ENCODE data around the gene ACTR8.

The ACTR8 gene

DNA sequence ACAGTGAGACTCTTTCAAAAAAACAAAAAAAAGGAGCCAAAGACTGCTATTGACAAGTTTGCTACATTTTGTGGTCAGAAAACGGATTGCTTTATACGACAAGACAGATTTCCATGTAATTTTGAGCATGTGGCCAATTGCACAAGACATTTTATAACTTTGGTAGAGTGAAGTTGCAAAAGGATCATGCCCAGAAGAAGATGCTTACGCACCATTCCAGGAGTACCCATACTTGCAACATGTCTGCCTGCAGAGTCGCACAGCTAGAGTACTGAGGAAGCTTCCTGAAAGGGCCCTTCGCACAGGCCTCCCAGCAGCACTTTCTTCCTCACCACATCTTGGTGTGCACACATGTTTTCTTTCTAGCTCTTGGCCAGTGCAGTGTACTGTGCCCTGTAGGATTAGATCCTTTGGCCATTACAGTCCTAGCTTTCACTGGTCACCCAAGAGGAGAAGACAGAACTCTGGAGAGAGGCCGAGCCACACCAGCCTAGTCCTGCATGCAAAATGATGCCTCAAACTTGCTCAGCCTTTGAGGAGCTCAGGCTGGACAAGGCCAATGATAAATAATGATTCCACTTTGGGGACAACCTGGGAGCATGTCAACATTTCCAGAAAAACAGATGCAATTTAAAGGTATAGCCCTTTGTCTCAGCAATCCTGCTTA, 47.4 kb downstream of the ACTR8 start:
- Histone ChIP-seq H3K27ac (ENCODE audit: low read depth, low read length) (no peak overlapping the region), H3K9me3 (ENCODE audit: control insufficient read depth, insufficient read depth, low read length) (no peaks in the 10 kb centered on the region)
- TF ChIP-seq, protein P1, sequence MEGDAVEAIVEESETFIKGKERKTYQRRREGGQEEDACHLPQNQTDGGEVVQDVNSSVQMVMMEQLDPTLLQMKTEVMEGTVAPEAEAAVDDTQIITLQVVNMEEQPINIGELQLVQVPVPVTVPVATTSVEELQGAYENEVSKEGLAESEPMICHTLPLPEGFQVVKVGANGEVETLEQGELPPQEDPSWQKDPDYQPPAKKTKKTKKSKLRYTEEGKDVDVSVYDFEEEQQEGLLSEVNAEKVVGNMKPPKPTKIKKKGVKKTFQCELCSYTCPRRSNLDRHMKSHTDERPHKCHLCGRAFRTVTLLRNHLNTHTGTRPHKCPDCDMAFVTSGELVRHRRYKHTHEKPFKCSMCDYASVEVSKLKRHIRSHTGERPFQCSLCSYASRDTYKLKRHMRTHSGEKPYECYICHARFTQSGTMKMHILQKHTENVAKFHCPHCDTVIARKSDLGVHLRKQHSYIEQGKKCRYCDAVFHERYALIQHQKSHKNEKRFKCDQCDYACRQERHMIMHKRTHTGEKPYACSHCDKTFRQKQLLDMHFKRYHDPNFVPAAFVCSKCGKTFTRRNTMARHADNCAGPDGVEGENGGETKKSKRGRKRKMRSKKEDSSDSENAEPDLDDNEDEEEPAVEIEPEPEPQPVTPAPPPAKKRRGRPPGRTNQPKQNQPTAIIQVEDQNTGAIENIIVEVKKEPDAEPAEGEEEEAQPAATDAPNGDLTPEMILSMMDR (IDR thresholded peaks at IDR 0.05; ENCODE audit: low read depth, low read length, poor library complexity, severe bottlenecking): no peak
- TF ChIP-seq EZH2phosphoT487 (IDR thresholded peaks at IDR 0.05; ENCODE audit: borderline replicate concordance, low read length): no peak

DNA sequence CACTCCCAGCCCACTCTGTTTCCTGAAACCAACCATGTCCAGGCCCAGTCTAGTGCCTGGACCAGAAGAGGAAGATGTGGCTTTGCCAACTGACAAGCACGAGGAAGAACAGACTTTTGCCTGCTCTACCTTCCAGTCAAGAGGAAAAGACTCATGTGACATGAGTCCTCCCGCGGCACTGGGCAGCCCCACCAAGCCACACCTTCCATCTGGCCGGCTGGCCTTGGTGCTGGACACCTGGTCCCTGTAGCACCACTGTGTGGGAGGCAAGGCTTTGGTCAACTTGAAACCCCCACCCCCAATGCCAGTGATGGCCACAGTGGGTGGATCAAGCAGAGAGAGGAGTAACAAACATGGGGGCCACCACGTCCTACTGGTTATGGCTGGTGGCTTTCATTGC, 48.3 kb downstream of the ACTR8 start:
- H3K4me2 ChIP-seq (ENCODE audit: low read length): no peak overlapping the region
- H3K4me3 ChIP-seq (ENCODE audit: low read length): no peak overlapping the region
- no peaks in the 10 kb centered on the region for H3K27me3 ChIP-seq (ENCODE audit: control insufficient read depth, low read length)
- no peak overlapping the region for H3K27ac ChIP-seq (ENCODE audit: low read depth, low read length)
- H3K9me3 ChIP-seq (ENCODE audit: control insufficient read depth, insufficient read depth, low read length): no peaks in the 10 kb centered on the region
- H3K36me3 ChIP-seq (ENCODE audit: control insufficient read depth, low read length): no peaks in the 10 kb centered on the region
- no peaks in the 10 kb centered on the region for H3K4me1 ChIP-seq (ENCODE audit: control insufficient read depth, low read length)
- H3F3A ChIP-seq (ENCODE audit: control insufficient read depth, insufficient read depth): no peaks in the 10 kb centered on the region
- H4K20me1 ChIP-seq (ENCODE audit: control insufficient read depth, insufficient read depth, low read depth, low read length): no peaks in the 10 kb centered on the region
- H3K9me2 ChIP-seq (replicated peaks; ENCODE audit: control insufficient read depth, low read length): no peaks in the 10 kb centered on the region
- TF ChIP-seq, protein P1 (IDR thresholded peaks at IDR 0.05; ENCODE audit: low read depth, low read length, poor library complexity, severe bottlenecking): no peak
- TF ChIP-seq EZH2phosphoT487 (IDR thresholded peaks at IDR 0.05; ENCODE audit: borderline replicate concordance, low read length): no peak
- H3K79me2 ChIP-seq (ENCODE audit: control insufficient read depth, low read length): no peaks in the 10 kb centered on the region

More for the DNA sequence above, 47.4 kb downstream of the ACTR8 start:
- Histone ChIP-seq H3F3A (ENCODE audit: control insufficient read depth, insufficient read depth) (no peaks in the 10 kb centered on the region), H4K20me1 (ENCODE audit: control insufficient read depth, insufficient read depth, low read depth, low read length) (no peaks in the 10 kb centered on the region), H3K4me1 (ENCODE audit: control insufficient read depth, low read length) (no peaks in the 10 kb centered on the region), H3K9me2 (replicated peaks; ENCODE audit: control insufficient read depth, low read length) (no peaks in the 10 kb centered on the region), H3K36me3 (ENCODE audit: control insufficient read depth, low read length) (no peaks in the 10 kb centered on the region), H3K27me3 (ENCODE audit: control insufficient read depth, low read length) (no peaks in the 10 kb centered on the region), H3K4me3 (ENCODE audit: low read length) (no peak overlapping the region), H3K79me2 (ENCODE audit: control insufficient read depth, low read length) (no peaks in the 10 kb centered on the region), H3K4me2 (ENCODE audit: low read length) (no peak overlapping the region)

DNA sequence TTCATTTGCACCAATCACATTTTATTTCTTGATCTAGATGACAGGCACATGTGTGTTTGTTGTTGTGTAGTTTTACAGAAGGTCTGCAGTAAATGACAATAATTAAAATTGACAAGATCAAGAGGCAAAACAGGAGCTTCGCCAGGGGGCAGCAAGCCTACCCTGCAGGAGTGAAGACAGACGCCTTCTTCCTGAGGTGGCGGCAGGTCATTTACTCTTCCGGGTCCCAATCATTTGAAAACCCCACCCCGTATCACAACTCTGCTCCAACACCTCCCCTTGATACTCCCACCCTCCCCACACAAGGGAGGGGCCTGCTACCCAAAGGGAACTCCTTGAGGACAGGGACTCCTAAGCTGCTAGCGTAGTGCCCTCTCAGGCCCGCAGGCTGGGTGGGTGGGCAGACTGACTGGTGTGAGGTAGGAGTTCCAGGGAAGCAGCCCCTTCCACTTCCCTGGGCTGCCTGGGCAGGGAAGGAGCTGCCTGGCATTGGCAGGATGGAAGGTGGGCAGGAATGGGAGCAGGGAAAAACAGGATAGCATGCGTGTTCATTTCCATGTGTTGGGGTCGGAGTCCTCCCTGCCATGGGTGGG, 48.8 kb downstream of the ACTR8 start:
- Histone ChIP-seq H3K9me3 (ENCODE audit: control insufficient read depth, insufficient read depth, low read length) (no peaks in the 10 kb centered on the region), H3K4me2 (ENCODE audit: low read length) (no peak overlapping the region), H3K27me3 (ENCODE audit: control insufficient read depth, low read length) (no peaks in the 10 kb centered on the region), H3F3A (ENCODE audit: control insufficient read depth, insufficient read depth) (no peaks in the 10 kb centered on the region), H3K79me2 (ENCODE audit: control insufficient read depth, low read length) (no peaks in the 10 kb centered on the region), H3K9me2 (replicated peaks; ENCODE audit: control insufficient read depth, low read length) (no peaks in the 10 kb centered on the region), H4K20me1 (ENCODE audit: control insufficient read depth, insufficient read depth, low read depth, low read length) (no peaks in the 10 kb centered on the region), H3K27ac (ENCODE audit: low read depth, low read length) (no peak overlapping the region), H3K4me1 (ENCODE audit: control insufficient read depth, low read length) (no peaks in the 10 kb centered on the region), H3K36me3 (ENCODE audit: control insufficient read depth, low read length) (no peaks in the 10 kb centered on the region), H3K4me3 (ENCODE audit: low read length) (no peak overlapping the region)
- no peak for TF ChIP-seq EZH2phosphoT487 (IDR thresholded peaks at IDR 0.05; ENCODE audit: borderline replicate concordance, low read length)
- TF ChIP-seq, protein P1 (IDR thresholded peaks at IDR 0.05; ENCODE audit: low read depth, low read length, poor library complexity, severe bottlenecking): no peak
